GM23338 (cell line): ENCODE data around the gene SLC6A13. TPM values are rescaled to one million over a fixed set of nuclear protein-coding genes. Genes with fewer than 3 reads are reported as not detected.

Experiments
- ATAC-seq: fragments of 200-7000 bp; cut with Tn5 transposase; 3 replicates; pipeline ENCODE4 v1.9.1; 2020
- DNase-seq: peaks from one replicate; pipeline ENCODE4 v3.0.0-alpha.2; 2015; ENCODE audit warnings: low spot score
- H2AFZ ChIP-seq: fragments of 200-600 bp; sonication (generic); 2 replicates; pipeline ENCODE4 v1.8.0; 2016; ENCODE audit warnings: antibody characterized with exemption, mild to moderate bottlenecking, moderate library complexity
- H3F3A ChIP-seq: fragments of 200-600 bp; sonication (generic); replicated peaks from 2 replicates; pipeline ENCODE4 v1.8.0; 2017; ENCODE audit warnings: antibody characterized with exemption, mixed run types, low read depth
- H3K27ac ChIP-seq: fragments of 200-600 bp; sonication (generic); 2 replicates; pipeline ENCODE4 v1.6.1; 2016; ENCODE audit warnings: low read depth
- H3K27me3 ChIP-seq: fragments of 200-600 bp; sonication (generic); 2 replicates; pipeline ENCODE4 v1.8.0; 2016; ENCODE audit warnings: mild to moderate bottlenecking, mixed run types, moderate library complexity; ENCODE audit not compliant: insufficient read depth
- H3K36me3 ChIP-seq: fragments of 200-600 bp; sonication (generic); 2 replicates; pipeline ENCODE4 v1.8.0; 2016; ENCODE audit warnings: mild to moderate bottlenecking; ENCODE audit not compliant: insufficient read depth
- H3K4me1 ChIP-seq: fragments of 200-600 bp; sonication (generic); 2 replicates; pipeline ENCODE4 v1.8.0; 2016; ENCODE audit warnings: mild to moderate bottlenecking, moderate library complexity; ENCODE audit not compliant: insufficient read depth
- H3K4me2 ChIP-seq: fragments of 200-600 bp; sonication (generic); 2 replicates; pipeline ENCODE4 v1.7.1; 2017; ENCODE audit warnings: mixed run types
- H3K4me3 ChIP-seq: fragments of 200-600 bp; sonication (generic); 2 replicates; pipeline ENCODE4 v1.6.1; 2016; ENCODE audit warnings: mixed run types
- H3K79me2 ChIP-seq: fragments of 200-600 bp; sonication (generic); replicated peaks from 2 replicates; pipeline ENCODE4 v1.8.0; 2017; ENCODE audit warnings: mild to moderate bottlenecking; ENCODE audit not compliant: insufficient read depth
- H3K9me2 ChIP-seq: fragments of 200-600 bp; sonication (generic); 2 replicates; pipeline ENCODE4 v1.8.0; 2017; ENCODE audit not compliant: insufficient read depth
- H4K20me1 ChIP-seq: fragments of 200-600 bp; sonication (generic); replicated peaks from 2 replicates; pipeline ENCODE4 v1.8.0; 2017; ENCODE audit warnings: mild to moderate bottlenecking; ENCODE audit not compliant: insufficient read depth
- H3K27ac Mint-ChIP-seq: 2 replicates; pipeline ENCODE4 v1.8.0; 2020; ENCODE audit warnings: inconsistent platforms, mild to moderate bottlenecking, moderate library complexity, mixed read lengths
- H3K27me3 Mint-ChIP-seq: 3 replicates; pipeline ENCODE4 v1.8.0; 2022; ENCODE audit warnings: low read depth, mild to moderate bottlenecking, moderate library complexity, mixed read lengths, inconsistent platforms; ENCODE audit not compliant: insufficient read depth, poor library complexity
- H3K36me3 Mint-ChIP-seq: 3 replicates; pipeline ENCODE4 v1.8.0; 2021; ENCODE audit warnings: low read depth, mild to moderate bottlenecking, inconsistent platforms, moderate library complexity, mixed read lengths
- H3K4me1 Mint-ChIP-seq: 3 replicates; pipeline ENCODE4 v1.8.0; 2020; ENCODE audit warnings: mild to moderate bottlenecking, inconsistent platforms, mixed read lengths
- H3K4me3 Mint-ChIP-seq: 3 replicates; pipeline ENCODE4 v1.8.0; 2021; ENCODE audit warnings: moderate library complexity, mild to moderate bottlenecking, inconsistent platforms, mixed read lengths
- H3K9me3 Mint-ChIP-seq: 3 replicates; pipeline ENCODE4 v1.8.0; 2020; ENCODE audit warnings: moderate library complexity, mild to moderate bottlenecking, inconsistent platforms, mixed read lengths
- CREB1 ChIP-seq: fragments of 250-450 bp; sonication (Bioruptor Pico); IDR thresholded peaks from 2 replicates; pipeline ENCODE4 v1.5.0; 2020; ENCODE audit warnings: low read depth, mild to moderate bottlenecking, moderate library complexity
- CTCF ChIP-seq, 2 experiments: fragments of 200-600 bp in 1 of 2; sonication (generic) in 1 of 2; conservative IDR thresholded peaks; 2 replicates each; pipeline versions ENCODE4 v1.5.1 to v1.6.1; 2016 to 2017; ENCODE audit warnings: antibody characterized with exemption in 2 of 2, low read depth in 2 of 2, mild to moderate bottlenecking in 2 of 2, moderate library complexity in 1 of 2
- EZH2 ChIP-seq: fragments of 200-600 bp; sonication (generic); IDR thresholded peaks from one replicate; pipeline ENCODE4 v1.8.0; 2017; ENCODE audit warnings: antibody characterized with exemption, mild to moderate bottlenecking, low read depth; ENCODE audit not compliant: unreplicated experiment
- EZH2phosphoT487 ChIP-seq: fragments of 200-600 bp; sonication (generic); IDR thresholded peaks from one replicate; pipeline ENCODE4 v1.8.1; 2018; ENCODE audit warnings: antibody characterized with exemption; ENCODE audit not compliant: unreplicated experiment
- JUNB ChIP-seq: IDR thresholded peaks from one replicate; pipeline ENCODE4 v1.6.1; 2016; ENCODE audit warnings: antibody characterized with exemption; ENCODE audit not compliant: unreplicated experiment
- NANOG ChIP-seq: IDR thresholded peaks from 2 replicates; pipeline ENCODE4 v1.6.1; 2016; ENCODE audit warnings: antibody characterized with exemption, borderline replicate concordance
- POLR2AphosphoS5 ChIP-seq: IDR thresholded peaks from 2 replicates; pipeline ENCODE4 v1.6.1; 2016; ENCODE audit warnings: antibody characterized with exemption, low read depth
- REST ChIP-seq: IDR thresholded peaks from one replicate; pipeline ENCODE4 v1.6.1; 2018; ENCODE audit warnings: antibody characterized with exemption; ENCODE audit not compliant: unreplicated experiment
- STAT1 ChIP-seq: IDR thresholded peaks from one replicate; pipeline ENCODE4 v1.6.1; 2016; ENCODE audit warnings: antibody characterized with exemption; ENCODE audit not compliant: unreplicated experiment
- ZNF114 ChIP-seq: fragments of 250-450 bp; sonication (Bioruptor Pico); IDR thresholded peaks from 2 replicates; pipeline ENCODE4 v1.5.0; 2020; ENCODE audit warnings: mild to moderate bottlenecking, moderate library complexity
- ZNF331 ChIP-seq: fragments of 250-450 bp; sonication (Bioruptor Pico); IDR thresholded peaks from 2 replicates; pipeline ENCODE4 v1.5.0; 2020; ENCODE audit warnings: low read depth, mild to moderate bottlenecking, moderate library complexity
- ZNF462 ChIP-seq: fragments of 250-450 bp; sonication (Bioruptor Pico); IDR thresholded peaks from 2 replicates; pipeline ENCODE4 v1.5.0; 2020; ENCODE audit warnings: mild to moderate bottlenecking, moderate library complexity
- polyA plus RNA-seq: library from polyadenylated mRNA; unstranded; fragments of >200 nt; fragmentation: Nextera tagmentation; extraction: Ambion mirVana; gene quantifications from 2 replicates; pipeline ENCODE4 v1.2.1, GENCODE V29; 2016
- total RNA-seq: library from RNA; depleted of rRNA; stranded (reverse); fragments of >200 nt; shearing (Covaris generic); gene quantifications from 2 replicates; pipeline ENCODE4 v1.2.3, GENCODE V29; 2014
- TF ChIP-seq, protein P1 (sequence below): IDR thresholded peaks from 2 replicates; pipeline ENCODE4 v1.6.1; 2016; ENCODE audit warnings: antibody characterized with exemption

The SLC6A13 gene
- total and polyA plus RNA-seq, 2 experiments from 2014 or later: not detected

DNA sequence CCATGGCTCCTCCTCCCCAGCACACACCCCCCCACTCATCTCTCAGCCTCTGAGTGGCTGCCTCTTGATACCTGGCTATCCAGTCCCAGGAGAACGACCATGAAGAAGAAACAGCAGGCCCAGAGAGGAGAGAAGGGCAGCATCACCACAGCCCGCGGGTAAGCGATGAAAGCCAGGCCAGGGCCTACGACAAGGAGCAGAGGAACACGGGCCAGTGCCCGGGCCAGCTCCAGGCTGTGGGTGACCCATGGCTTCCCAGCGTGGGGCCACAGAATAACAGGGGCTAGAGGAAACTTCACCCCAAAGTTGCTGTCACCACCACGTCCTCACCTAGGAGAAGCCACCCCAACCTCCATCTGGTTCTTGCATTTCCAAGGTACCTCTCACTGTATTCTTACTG, 38.3 kb downstream of the SLC6A13 start:
- no peak overlapping the region for H3K4me3 ChIP-seq
- Mint-ChIP-seq H3K27me3 (peaks cover 13% of the 10 kb centered on the region), H3K4me3 (no peak overlapping the region), H3K27ac (no peak overlapping the region), H3K36me3 (no peaks in the 10 kb centered on the region), H3K9me3 (no peaks in the 10 kb centered on the region), H3K4me1 (peaks cover 15% of the 10 kb centered on the region)
- H3K4me2 ChIP-seq: no peak overlapping the region
- H3K79me2 ChIP-seq: no peaks in the 10 kb centered on the region
- H3K27ac ChIP-seq: no peak overlapping the region
- H3K27me3 ChIP-seq: no peaks in the 10 kb centered on the region
- ATAC-seq: no peak
- H3K36me3 ChIP-seq: no peaks in the 10 kb centered on the region
- H4K20me1 ChIP-seq: no peaks in the 10 kb centered on the region
- DNase-seq: no peak
- H3K9me2 ChIP-seq: no peaks in the 10 kb centered on the region
- TF ChIP-seq CTCF (conservative IDR thresholded peaks at IDR 0.05; ENCODE audit: low read depth in 2 of 2) (no peak), CREB1 (CRISPR knock-in tag) (no peak), ZNF114 (no peak), POLR2AphosphoS5 (no peak), ZNF462 (no peak), EZH2phosphoT487 (no peak), EZH2 (no peak), JUNB (no peak), STAT1 (no peak), ZNF331 (no peak), REST (no peak), NANOG (no peak)
- TF ChIP-seq, protein P1, sequence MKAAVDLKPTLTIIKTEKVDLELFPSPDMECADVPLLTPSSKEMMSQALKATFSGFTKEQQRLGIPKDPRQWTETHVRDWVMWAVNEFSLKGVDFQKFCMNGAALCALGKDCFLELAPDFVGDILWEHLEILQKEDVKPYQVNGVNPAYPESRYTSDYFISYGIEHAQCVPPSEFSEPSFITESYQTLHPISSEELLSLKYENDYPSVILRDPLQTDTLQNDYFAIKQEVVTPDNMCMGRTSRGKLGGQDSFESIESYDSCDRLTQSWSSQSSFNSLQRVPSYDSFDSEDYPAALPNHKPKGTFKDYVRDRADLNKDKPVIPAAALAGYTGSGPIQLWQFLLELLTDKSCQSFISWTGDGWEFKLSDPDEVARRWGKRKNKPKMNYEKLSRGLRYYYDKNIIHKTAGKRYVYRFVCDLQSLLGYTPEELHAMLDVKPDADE: no peak
- H3F3A ChIP-seq: no peaks in the 10 kb centered on the region
- peaks cover 8% of the 10 kb centered on the region for H3K4me1 ChIP-seq
- no peak overlapping the region for H2AFZ ChIP-seq
